Activated naive CD8-positive, alpha-beta T cell treated with anti-CD3 and anti-CD28 coated beads, Interleukin-2, amount 50 U/mL, for 24 hours (primary cell): Measurements from ENCODE around the gene CACNA2D4.
A peak's percentile ranks its signal among the peaks of the same experiment; 100 is the strongest.

Source experiments
- ATAC-seq: fragments of 150-1000 bp; cut with Tn5 transposase; one replicate; pipeline ENCODE4 v1.10.0; 2021
- DNase-seq: peaks from one replicate; pipeline ENCODE4 v3.0.0; 2021
- H3K27ac Mint-ChIP-seq: one replicate; pipeline ENCODE4 v1.8.0; 2021; ENCODE audit warnings: mild to moderate bottlenecking, mixed read lengths
- H3K27me3 Mint-ChIP-seq: one replicate; pipeline ENCODE4 v1.8.0; 2021; ENCODE audit warnings: mixed read lengths
- H3K36me3 Mint-ChIP-seq: one replicate; pipeline ENCODE4 v1.8.0; 2021; ENCODE audit warnings: low read depth, mixed read lengths
- H3K4me1 Mint-ChIP-seq: one replicate; pipeline ENCODE4 v1.8.0; 2021; ENCODE audit warnings: mixed read lengths
- H3K4me3 Mint-ChIP-seq: one replicate; pipeline ENCODE4 v1.8.0; 2021; ENCODE audit warnings: mild to moderate bottlenecking, moderate library complexity, mixed read lengths
- H3K9me3 Mint-ChIP-seq: one replicate; pipeline ENCODE4 v1.8.0; 2021; ENCODE audit warnings: mixed read lengths

Gene CACNA2D4

GRCh38 chr12:1878695-1879094, 39.8 kb downstream of the CACNA2D4 start:
- Mint-ChIP-seq H3K27ac (no peak overlapping the region), H3K4me3 (no peak overlapping the region), H3K27me3 (no peaks in the 10 kb centered on the region), H3K36me3 (no peaks in the 10 kb centered on the region), H3K9me3 (no peaks in the 10 kb centered on the region), H3K4me1 (no peaks in the 10 kb centered on the region)
- no peak for DNase-seq
- no peak for ATAC-seq

- no peaks in the 10 kb centered on the region for H3K4me1 Mint-ChIP-seq
- H3K36me3 Mint-ChIP-seq: no peaks in the 10 kb centered on the region
- no peaks in the 10 kb centered on the region for H3K9me3 Mint-ChIP-seq
- DNase-seq (no peak), ATAC-seq (no peak)
- H3K27me3 Mint-ChIP-seq: no peaks in the 10 kb centered on the region
- no peak overlapping the region for H3K4me3 Mint-ChIP-seq
- H3K27ac Mint-ChIP-seq: no peak overlapping the region
Observed at GRCh38 chr12:1878214-1878613, 40.2 kb downstream of the CACNA2D4 start.

GRCh38 chr12:1877169-1877878, 41.1 kb downstream of the CACNA2D4 start:
- no peaks in the 10 kb centered on the region for H3K9me3 Mint-ChIP-seq
- no peaks in the 10 kb centered on the region for H3K36me3 Mint-ChIP-seq
- DNase-seq: no peak
- H3K27me3 Mint-ChIP-seq: no peaks in the 10 kb centered on the region
- H3K4me1 Mint-ChIP-seq: no peaks in the 10 kb centered on the region
- no peak overlapping the region for H3K4me3 Mint-ChIP-seq
- ATAC-seq: peak; percentile 49
- H3K27ac Mint-ChIP-seq: no peak overlapping the region

- Mint-ChIP-seq H3K9me3 (no peaks in the 10 kb centered on the region), H3K4me3 (no peak overlapping the region), H3K4me1 (no peaks in the 10 kb centered on the region), H3K27me3 (no peaks in the 10 kb centered on the region), H3K36me3 (no peaks in the 10 kb centered on the region), H3K27ac (no peak overlapping the region)
- DNase-seq (no peak), ATAC-seq (no peak)
Observed at GRCh38 chr12:1876086-1876485, 42.4 kb downstream of the CACNA2D4 start.

GRCh38 chr12:1875608-1876007, 42.8 kb downstream of the CACNA2D4 start:
- no peaks in the 10 kb centered on the region for H3K36me3 Mint-ChIP-seq
- no peaks in the 10 kb centered on the region for H3K4me1 Mint-ChIP-seq
- H3K27me3 Mint-ChIP-seq: no peaks in the 10 kb centered on the region
- DNase-seq (no peak), ATAC-seq (no peak)
- H3K9me3 Mint-ChIP-seq: no peaks in the 10 kb centered on the region
- H3K4me3 Mint-ChIP-seq: no peak overlapping the region
- H3K27ac Mint-ChIP-seq: no peak overlapping the region

- H3K9me3 Mint-ChIP-seq: no peaks in the 10 kb centered on the region
- no peaks in the 10 kb centered on the region for H3K36me3 Mint-ChIP-seq
- DNase-seq (no peak), ATAC-seq (no peak)
- H3K4me3 Mint-ChIP-seq: no peak overlapping the region
- H3K27me3 Mint-ChIP-seq: peaks cover 2% of the 10 kb centered on the region
- no peaks in the 10 kb centered on the region for H3K4me1 Mint-ChIP-seq
- no peak overlapping the region for H3K27ac Mint-ChIP-seq
Observed at GRCh38 chr12:1873531-1874510, 44.6 kb downstream of the CACNA2D4 start.

- Mint-ChIP-seq H3K4me3 (no peak overlapping the region), H3K27ac (no peak overlapping the region), H3K27me3 (peaks cover 4% of the 10 kb centered on the region), H3K9me3 (no peaks in the 10 kb centered on the region), H3K36me3 (no peaks in the 10 kb centered on the region), H3K4me1 (no peaks in the 10 kb centered on the region)
- DNase-seq (no peak), ATAC-seq (no peak)
Observed at GRCh38 chr12:1872448-1872847, 46.0 kb downstream of the CACNA2D4 start.

GRCh38 chr12:1872001-1872400, 46.5 kb downstream of the CACNA2D4 start:
- H3K4me3 Mint-ChIP-seq: no peak overlapping the region
- H3K27ac Mint-ChIP-seq: no peak overlapping the region
- no peaks in the 10 kb centered on the region for H3K4me1 Mint-ChIP-seq
- peaks cover 7% of the 10 kb centered on the region for H3K27me3 Mint-ChIP-seq
- H3K36me3 Mint-ChIP-seq: no peaks in the 10 kb centered on the region
- no peaks in the 10 kb centered on the region for H3K9me3 Mint-ChIP-seq
- DNase-seq (no peak), ATAC-seq (no peak)

- DNase-seq (no peak), ATAC-seq (no peak)
- Mint-ChIP-seq H3K4me1 (no peaks in the 10 kb centered on the region), H3K27me3 (peaks cover 11% of the 10 kb centered on the region), H3K9me3 (no peaks in the 10 kb centered on the region), H3K4me3 (no peak overlapping the region), H3K36me3 (no peaks in the 10 kb centered on the region), H3K27ac (no peak overlapping the region)
Observed at GRCh38 chr12:1870998-1871917, 47.2 kb downstream of the CACNA2D4 start.

- H3K9me3 Mint-ChIP-seq: no peaks in the 10 kb centered on the region
- no peaks in the 10 kb centered on the region for H3K36me3 Mint-ChIP-seq
- DNase-seq (no peak), ATAC-seq (no peak)
- H3K4me1 Mint-ChIP-seq: no peaks in the 10 kb centered on the region
- H3K27me3 Mint-ChIP-seq: peaks cover 17% of the 10 kb centered on the region
- no peak overlapping the region for H3K27ac Mint-ChIP-seq
- no peak overlapping the region for H3K4me3 Mint-ChIP-seq
Observed at GRCh38 chr12:1870086-1870485, 48.4 kb downstream of the CACNA2D4 start.

- Mint-ChIP-seq H3K4me1 (no peaks in the 10 kb centered on the region), H3K36me3 (peaks cover 1% of the 10 kb centered on the region), H3K4me3 (no peak overlapping the region)
Observed at GRCh38 chr12:1869145-1869544, 49.3 kb downstream of the CACNA2D4 start.

GRCh38 chr12:1865284-1865866, 53.1 kb downstream of the CACNA2D4 start:
- Mint-ChIP-seq H3K36me3 (peaks cover 1% of the 10 kb centered on the region), H3K4me1 (no peaks in the 10 kb centered on the region), H3K27ac (no peak overlapping the region), H3K4me3 (no peak overlapping the region), H3K27me3 (peaks cover 27% of the 10 kb centered on the region), H3K9me3 (no peaks in the 10 kb centered on the region)
- DNase-seq (no peak), ATAC-seq (no peak)

More at GRCh38 chr12:1869145-1869544, 49.3 kb downstream of the CACNA2D4 start:
- DNase-seq: no peak
- Mint-ChIP-seq H3K27ac (no peak overlapping the region), H3K27me3 (peaks cover 19% of the 10 kb centered on the region), H3K9me3 (no peaks in the 10 kb centered on the region)
- no peak for ATAC-seq

GRCh38 chr12:1864867-1865266, 53.6 kb downstream of the CACNA2D4 start:
- Mint-ChIP-seq H3K4me1 (no peaks in the 10 kb centered on the region), H3K9me3 (no peaks in the 10 kb centered on the region), H3K27ac (no peak overlapping the region), H3K27me3 (peaks cover 27% of the 10 kb centered on the region), H3K36me3 (peaks cover 1% of the 10 kb centered on the region), H3K4me3 (no peak overlapping the region)
- no peak for ATAC-seq
- no peak for DNase-seq

- DNase-seq (no peak), ATAC-seq (no peak)
- H3K4me3 Mint-ChIP-seq: no peak overlapping the region
- H3K4me1 Mint-ChIP-seq: no peaks in the 10 kb centered on the region
- no peak overlapping the region for H3K27ac Mint-ChIP-seq
- peaks cover 1% of the 10 kb centered on the region for H3K36me3 Mint-ChIP-seq
- peaks cover 25% of the 10 kb centered on the region for H3K27me3 Mint-ChIP-seq
- H3K9me3 Mint-ChIP-seq: no peaks in the 10 kb centered on the region
Observed at GRCh38 chr12:1864456-1864855, 54.0 kb downstream of the CACNA2D4 start.
